H9 (cell line): Measurements from ENCODE around the gene TBATA. TPM values are rescaled to one million over a fixed set of nuclear protein-coding genes. Genes with fewer than 3 reads are reported as not detected.

Source experiments
- DNase-seq: peaks from one replicate; pipeline ENCODE4 v3.0.0-alpha.2; 2017
- H2AFZ ChIP-seq: one replicate; pipeline ENCODE4 v1.6.1; 2013; ENCODE audit warnings: mild to moderate bottlenecking, low read length, control low read depth, moderate library complexity
- H2AK5ac ChIP-seq: 2 replicates; pipeline ENCODE4 v1.6.1; 2013; ENCODE audit warnings: low read length, control low read depth, mixed read lengths; ENCODE audit not compliant: insufficient read length
- H2BK120ac ChIP-seq: one replicate; pipeline ENCODE4 v1.6.1; 2013; ENCODE audit warnings: low read depth, mild to moderate bottlenecking, low read length, control low read depth, inconsistent platforms; ENCODE audit not compliant: poor library complexity, severe bottlenecking
- H2BK12ac ChIP-seq: 2 replicates; pipeline ENCODE4 v1.6.1; 2013; ENCODE audit warnings: low read length, control low read depth, mixed read lengths, low read depth; ENCODE audit not compliant: insufficient read length
- H2BK15ac ChIP-seq: 2 replicates; pipeline ENCODE4 v1.6.1; 2013; ENCODE audit warnings: low read depth, low read length, control low read depth
- H2BK20ac ChIP-seq: one replicate; pipeline ENCODE4 v1.6.1; 2013; ENCODE audit warnings: low read depth, mild to moderate bottlenecking, low read length, control low read depth, inconsistent platforms; ENCODE audit not compliant: poor library complexity, severe bottlenecking
- H2BK5ac ChIP-seq: 2 replicates; pipeline ENCODE4 v1.6.1; 2013; ENCODE audit warnings: low read length, control low read depth, mixed read lengths; ENCODE audit not compliant: insufficient read length
- H3K14ac ChIP-seq: 2 replicates; pipeline ENCODE4 v1.6.1; 2013; ENCODE audit warnings: low read length, control low read depth; ENCODE audit not compliant: insufficient read depth
- H3K18ac ChIP-seq: 2 replicates; pipeline ENCODE4 v1.6.1; 2013; ENCODE audit warnings: low read depth, mild to moderate bottlenecking, mixed read lengths, low read length, control low read depth; ENCODE audit not compliant: insufficient read length
- H3K23ac ChIP-seq: 2 replicates; pipeline ENCODE4 v1.6.1; 2013; ENCODE audit warnings: low read length, control low read depth, mixed read lengths, low read depth; ENCODE audit not compliant: insufficient read length
- H3K23me2 ChIP-seq: 2 replicates; pipeline ENCODE4 v1.6.1; 2013; ENCODE audit warnings: low read depth, mild to moderate bottlenecking, mixed read lengths, low read length, control low read depth; ENCODE audit not compliant: insufficient read length, poor library complexity, severe bottlenecking
- H3K27ac ChIP-seq: 2 replicates; pipeline ENCODE4 v1.5.1; 2013; ENCODE audit warnings: low read length, control low read depth, mixed read lengths, low read depth; ENCODE audit not compliant: insufficient read length
- H3K27me3 ChIP-seq: 2 replicates; pipeline ENCODE4 v1.6.1; 2013; ENCODE audit warnings: low read length, control low read depth, inconsistent platforms; ENCODE audit not compliant: insufficient read depth
- H3K4ac ChIP-seq: 2 replicates; pipeline ENCODE4 v1.6.1; 2013; ENCODE audit warnings: low read depth, mild to moderate bottlenecking, control low read depth, inconsistent platforms, low read length, moderate library complexity
- H3K4me1 ChIP-seq: 2 replicates; pipeline ENCODE4 v1.6.1; 2013; ENCODE audit warnings: low read length, control low read depth, inconsistent platforms; ENCODE audit not compliant: insufficient read depth
- H3K4me2 ChIP-seq: 2 replicates; pipeline ENCODE4 v1.6.1; 2013; ENCODE audit warnings: low read length, control low read depth, mixed read lengths; ENCODE audit not compliant: insufficient read length, insufficient read depth
- H3K56ac ChIP-seq: 2 replicates; pipeline ENCODE4 v1.6.1; 2013; ENCODE audit warnings: low read depth, mild to moderate bottlenecking, mixed read lengths, low read length, control low read depth; ENCODE audit not compliant: insufficient read length
- H3K79me1 ChIP-seq: 2 replicates; pipeline ENCODE4 v1.6.1; 2013; ENCODE audit warnings: low read depth, mild to moderate bottlenecking, moderate library complexity, low read length, control low read depth, inconsistent platforms; ENCODE audit not compliant: insufficient read depth, poor library complexity, severe bottlenecking
- H3K79me2 ChIP-seq: 2 replicates; pipeline ENCODE4 v1.6.1; 2013; ENCODE audit warnings: low read length, control low read depth, inconsistent platforms; ENCODE audit not compliant: insufficient read depth
- H3K9ac ChIP-seq: 2 replicates; pipeline ENCODE4 v1.6.1; 2013; ENCODE audit warnings: low read length, control low read depth, mixed read lengths; ENCODE audit not compliant: insufficient read length; ENCODE audit errors: extremely low read depth
- H3K9me3 ChIP-seq: one replicate; pipeline ENCODE4 v1.6.1; 2013; ENCODE audit warnings: low read depth, low read length, inconsistent platforms; ENCODE audit not compliant: control insufficient read depth
- H3T11ph ChIP-seq: one replicate; pipeline ENCODE4 v1.6.1; 2013; ENCODE audit warnings: mild to moderate bottlenecking, low read length, control low read depth, inconsistent platforms
- H4K20me1 ChIP-seq: one replicate; pipeline ENCODE4 v1.6.1; 2013; ENCODE audit not compliant: control insufficient read depth, insufficient read length, insufficient read depth
- H4K5ac ChIP-seq: 2 replicates; pipeline ENCODE4 v1.6.1; 2013; ENCODE audit warnings: low read depth, mild to moderate bottlenecking, mixed read lengths, low read length, control low read depth; ENCODE audit not compliant: insufficient read length
- H4K8ac ChIP-seq: replicated peaks from 2 replicates; pipeline ENCODE4 v1.6.1; 2013; ENCODE audit warnings: low read length, control low read depth, mixed read lengths, low read depth; ENCODE audit not compliant: insufficient read length
- H4K91ac ChIP-seq: 2 replicates; pipeline ENCODE4 v1.6.1; 2013; ENCODE audit warnings: low read depth, mild to moderate bottlenecking, moderate library complexity, mixed read lengths, low read length, control low read depth; ENCODE audit not compliant: insufficient read length
- H3K27ac Mint-ChIP-seq, 3 experiments: 2 replicates in 2 of 3; 3 replicates in 1 of 3; pipeline ENCODE4 v1.8.0; 2020 to 2021; ENCODE audit warnings: mixed read lengths in 3 of 3, mild to moderate bottlenecking in 1 of 3, moderate library complexity in 1 of 3
- H3K27me3 Mint-ChIP-seq: 2 replicates; pipeline ENCODE4 v1.8.0; 2021; ENCODE audit warnings: low read depth, mild to moderate bottlenecking, moderate library complexity, mixed read lengths
- H3K36me3 Mint-ChIP-seq, 3 experiments: 2 replicates in 2 of 3; 3 replicates in 1 of 3; pipeline ENCODE4 v1.8.0; 2020 to 2021; ENCODE audit warnings: low read depth in 3 of 3, mixed read lengths in 3 of 3; ENCODE audit not compliant: insufficient read depth in 1 of 3
- H3K4me1 Mint-ChIP-seq, 2 experiments: 2 replicates each; pipeline ENCODE4 v1.8.0; 2020; ENCODE audit warnings: mixed read lengths in 2 of 2
- H3K4me3 Mint-ChIP-seq, 2 experiments: 2 replicates in 1 of 2; 3 replicates in 1 of 2; pipeline ENCODE4 v1.8.0; 2020 to 2021; ENCODE audit warnings: mild to moderate bottlenecking in 2 of 2, mixed read lengths in 2 of 2, moderate library complexity in 1 of 2
- H3K9me3 Mint-ChIP-seq, 2 experiments: 2 replicates in 1 of 2; 3 replicates in 1 of 2; pipeline ENCODE4 v1.8.0; 2020; ENCODE audit warnings: mild to moderate bottlenecking in 2 of 2, mixed read lengths in 2 of 2, moderate library complexity in 1 of 2
- WGBS: extraction: QIAGEN DNeasy Blood & Tissue Kit; methylation state at CpG from one replicate; pipeline ENCODE4 v1.1.7; 2013; ENCODE audit warnings: missing lambda C conversion rate, low lambda C conversion rate, mixed read lengths; ENCODE audit not compliant: insufficient read length; ENCODE audit errors: extremely low coverage; 5-methylcytosine and 5-hydroxymethylcytosine counted together
- total RNA-seq: library from RNA; stranded (reverse); gene quantifications from 2 replicates; pipeline ENCODE4 v1.2.1, GENCODE V29; 2021
- TF ChIP-seq, protein P1 (sequence below): fragments of 200-600 bp; sonication (generic); conservative IDR thresholded peaks from 3 replicates; pipeline ENCODE4 v1.8.0; 2021; ENCODE audit warnings: antibody characterized with exemption, mild to moderate bottlenecking

Gene TBATA
- total RNA-seq, 1 experiment from 2014 or later = not detected

- H3K18ac ChIP-seq = no peak overlapping the region
Measured at GRCh38 chr10:70740406-70741288, 44.5 kb downstream of the TBATA start.

More at GRCh38 chr10:70740406-70741288, 44.5 kb downstream of the TBATA start:
- Histone ChIP-seq H3K9ac (no peak overlapping the region), H2BK15ac (no peak overlapping the region), H2BK12ac (no peak overlapping the region), H3K4ac (no peak overlapping the region), H2AFZ (no peak overlapping the region), H3K9me3 (no peaks in the 10 kb centered on the region), H4K5ac (no peak overlapping the region), H3K14ac (no peak overlapping the region), H4K91ac (no peak overlapping the region), H2AK5ac (no peak overlapping the region), H3K27me3 (no peaks in the 10 kb centered on the region), H3K79me1 (no peaks in the 10 kb centered on the region), H3T11ph (no peak overlapping the region), H3K79me2 (no peaks in the 10 kb centered on the region), H4K8ac (no peak overlapping the region), H3K4me1 (no peaks in the 10 kb centered on the region), H2BK20ac (no peak overlapping the region), H2BK5ac (no peak overlapping the region), H2BK120ac (no peak overlapping the region), H4K20me1 (no peaks in the 10 kb centered on the region), H3K4me2 (no peak overlapping the region), H3K56ac (no peak overlapping the region), H3K23me2 (no peaks in the 10 kb centered on the region), H3K27ac (no peak overlapping the region), H3K23ac (no peak overlapping the region)
- TF ChIP-seq, protein P1, sequence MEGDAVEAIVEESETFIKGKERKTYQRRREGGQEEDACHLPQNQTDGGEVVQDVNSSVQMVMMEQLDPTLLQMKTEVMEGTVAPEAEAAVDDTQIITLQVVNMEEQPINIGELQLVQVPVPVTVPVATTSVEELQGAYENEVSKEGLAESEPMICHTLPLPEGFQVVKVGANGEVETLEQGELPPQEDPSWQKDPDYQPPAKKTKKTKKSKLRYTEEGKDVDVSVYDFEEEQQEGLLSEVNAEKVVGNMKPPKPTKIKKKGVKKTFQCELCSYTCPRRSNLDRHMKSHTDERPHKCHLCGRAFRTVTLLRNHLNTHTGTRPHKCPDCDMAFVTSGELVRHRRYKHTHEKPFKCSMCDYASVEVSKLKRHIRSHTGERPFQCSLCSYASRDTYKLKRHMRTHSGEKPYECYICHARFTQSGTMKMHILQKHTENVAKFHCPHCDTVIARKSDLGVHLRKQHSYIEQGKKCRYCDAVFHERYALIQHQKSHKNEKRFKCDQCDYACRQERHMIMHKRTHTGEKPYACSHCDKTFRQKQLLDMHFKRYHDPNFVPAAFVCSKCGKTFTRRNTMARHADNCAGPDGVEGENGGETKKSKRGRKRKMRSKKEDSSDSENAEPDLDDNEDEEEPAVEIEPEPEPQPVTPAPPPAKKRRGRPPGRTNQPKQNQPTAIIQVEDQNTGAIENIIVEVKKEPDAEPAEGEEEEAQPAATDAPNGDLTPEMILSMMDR = no peak
- H3K36me3 Mint-ChIP-seq = peaks cover 0 to 6% (median 0%) of the 10 kb centered on the region in 3 experiments; a peak in 2 of 7 replicates
- H3K9me3 Mint-ChIP-seq = no peaks in the 10 kb centered on the region
- no peak overlapping the region for H3K4me3 Mint-ChIP-seq
- H3K4me1 Mint-ChIP-seq = peaks cover 11 to 12% of the 10 kb centered on the region in 2 experiments; a peak in 3 of 4 replicates
- no peak overlapping the region; a peak in 1 of 7 replicates for H3K27ac Mint-ChIP-seq
- DNase-seq = no peak
- H3K27me3 Mint-ChIP-seq = no peaks in the 10 kb centered on the region; the same call in 1 of the 2 replicates
- WGBS = no CpG with 5 or more reads among the region's 12 CpGs
